ENCODE data around the gene NT5DC2.

The NT5DC2 gene

DNA sequence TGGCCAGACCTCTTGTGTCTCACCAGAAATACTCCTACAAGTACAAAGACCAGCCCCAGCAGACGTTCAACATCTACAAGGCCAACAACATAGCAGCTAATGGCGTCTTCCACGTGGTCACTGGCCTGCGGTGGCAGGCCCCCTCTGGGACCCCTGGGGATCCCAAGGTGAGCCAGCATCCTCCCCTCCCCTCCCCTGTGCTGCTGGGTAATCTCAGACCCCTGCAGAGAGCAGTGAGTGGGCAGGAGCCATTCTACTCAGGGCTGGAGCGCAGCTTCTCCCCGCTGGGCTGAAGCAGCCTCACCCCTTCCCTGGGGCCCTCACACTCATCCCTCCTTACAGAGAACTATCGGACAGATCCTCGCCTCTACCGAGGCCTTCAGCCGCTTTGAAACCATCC, 28.7 kb downstream of the NT5DC2 start:
- H3K4me3 ChIP-seq (ENCODE audit: low read depth, low read length): no peak overlapping the region
- TF ChIP-seq MYC (IDR thresholded peaks at IDR 0.05; ENCODE audit: low read depth, low read length) (no peak), POLR2A (IDR thresholded peaks at IDR 0.05; ENCODE audit: extremely low read depth, insufficient read length) (no peak)
- TF ChIP-seq, protein P1, sequence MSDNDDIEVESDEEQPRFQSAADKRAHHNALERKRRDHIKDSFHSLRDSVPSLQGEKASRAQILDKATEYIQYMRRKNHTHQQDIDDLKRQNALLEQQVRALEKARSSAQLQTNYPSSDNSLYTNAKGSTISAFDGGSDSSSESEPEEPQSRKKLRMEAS (IDR thresholded peaks at IDR 0.05; ENCODE audit: low read depth, low read length): no peak
- TF ChIP-seq, protein P2, sequence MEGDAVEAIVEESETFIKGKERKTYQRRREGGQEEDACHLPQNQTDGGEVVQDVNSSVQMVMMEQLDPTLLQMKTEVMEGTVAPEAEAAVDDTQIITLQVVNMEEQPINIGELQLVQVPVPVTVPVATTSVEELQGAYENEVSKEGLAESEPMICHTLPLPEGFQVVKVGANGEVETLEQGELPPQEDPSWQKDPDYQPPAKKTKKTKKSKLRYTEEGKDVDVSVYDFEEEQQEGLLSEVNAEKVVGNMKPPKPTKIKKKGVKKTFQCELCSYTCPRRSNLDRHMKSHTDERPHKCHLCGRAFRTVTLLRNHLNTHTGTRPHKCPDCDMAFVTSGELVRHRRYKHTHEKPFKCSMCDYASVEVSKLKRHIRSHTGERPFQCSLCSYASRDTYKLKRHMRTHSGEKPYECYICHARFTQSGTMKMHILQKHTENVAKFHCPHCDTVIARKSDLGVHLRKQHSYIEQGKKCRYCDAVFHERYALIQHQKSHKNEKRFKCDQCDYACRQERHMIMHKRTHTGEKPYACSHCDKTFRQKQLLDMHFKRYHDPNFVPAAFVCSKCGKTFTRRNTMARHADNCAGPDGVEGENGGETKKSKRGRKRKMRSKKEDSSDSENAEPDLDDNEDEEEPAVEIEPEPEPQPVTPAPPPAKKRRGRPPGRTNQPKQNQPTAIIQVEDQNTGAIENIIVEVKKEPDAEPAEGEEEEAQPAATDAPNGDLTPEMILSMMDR (IDR thresholded peaks at IDR 0.05; ENCODE audit: low read depth, low read length): no peak
- DNase-seq (ENCODE audit: low read depth): no peak

DNA sequence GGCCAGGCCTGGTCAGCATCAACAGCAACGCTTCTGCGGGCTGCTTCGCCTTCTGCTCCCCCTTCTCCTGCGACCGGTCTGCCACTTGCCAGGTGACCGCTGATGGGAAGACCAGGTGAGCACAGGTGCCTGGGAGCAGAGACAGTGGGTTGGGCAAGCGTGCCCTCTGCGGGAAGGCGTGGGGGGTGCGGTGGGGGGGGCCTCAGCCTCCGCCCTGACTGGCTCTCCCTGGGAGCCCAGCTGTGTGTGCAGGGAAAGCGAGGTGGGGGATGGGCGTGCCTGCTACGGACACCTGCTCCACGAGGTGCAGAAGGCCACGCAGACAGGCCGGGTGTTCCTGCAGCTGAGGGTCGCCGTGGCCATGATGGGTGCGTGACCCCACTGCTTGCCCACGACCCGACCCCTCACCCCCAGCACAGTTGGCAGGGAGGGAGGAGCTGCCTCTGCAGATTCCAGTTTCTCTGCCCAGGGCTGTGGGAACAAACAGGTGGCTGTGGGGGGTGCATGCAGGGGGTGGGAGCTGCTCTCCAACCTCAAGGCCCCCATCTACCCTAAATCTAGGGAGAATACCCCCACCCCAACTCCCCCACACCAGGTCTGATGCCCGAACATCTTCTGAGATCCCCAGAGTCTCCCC, 29.8 kb downstream of the NT5DC2 start:
- no peak for TF ChIP-seq MYC (IDR thresholded peaks at IDR 0.05; ENCODE audit: low read depth, low read length)
- TF ChIP-seq, protein P1 (IDR thresholded peaks at IDR 0.05; ENCODE audit: low read depth, low read length): no peak
- TF ChIP-seq, protein P2 (IDR thresholded peaks at IDR 0.05; ENCODE audit: low read depth, low read length): no peak
- no peak for TF ChIP-seq POLR2A (IDR thresholded peaks at IDR 0.05; ENCODE audit: extremely low read depth, insufficient read length)
- H3K4me3 ChIP-seq (ENCODE audit: low read depth, low read length): no peak overlapping the region
- DNase-seq (ENCODE audit: low read depth): no peak

GRCh38 chr3:52502808-52503350, 30.8 kb downstream of the NT5DC2 start:
- no peak for DNase-seq (ENCODE audit: low read depth)
- TF ChIP-seq, protein P1 (IDR thresholded peaks at IDR 0.05; ENCODE audit: low read depth, low read length): no peak
- TF ChIP-seq MYC (IDR thresholded peaks at IDR 0.05; ENCODE audit: low read depth, low read length) (no peak), POLR2A (IDR thresholded peaks at IDR 0.05; ENCODE audit: extremely low read depth, insufficient read length) (no peak)
- TF ChIP-seq, protein P2 (IDR thresholded peaks at IDR 0.05; ENCODE audit: low read depth, low read length): no peak
- H3K4me3 ChIP-seq (ENCODE audit: low read depth, low read length): no peak overlapping the region

- H3K4me3 ChIP-seq (ENCODE audit: low read depth, low read length): no peak overlapping the region
- DNase-seq (ENCODE audit: low read depth): no peak
- TF ChIP-seq MYC (IDR thresholded peaks at IDR 0.05; ENCODE audit: low read depth, low read length) (no peak), POLR2A (IDR thresholded peaks at IDR 0.05; ENCODE audit: extremely low read depth, insufficient read length) (no peak)
- TF ChIP-seq, protein P1 (IDR thresholded peaks at IDR 0.05; ENCODE audit: low read depth, low read length): no peak
- TF ChIP-seq, protein P2 (IDR thresholded peaks at IDR 0.05; ENCODE audit: low read depth, low read length): no peak
These were observed 31.7 kb downstream of the NT5DC2 start for GRCh38 chr3:52502001-52502400.

- H3K4me3 ChIP-seq (ENCODE audit: low read depth, low read length): no peak overlapping the region
- DNase-seq (ENCODE audit: low read depth): no peak
- TF ChIP-seq MYC (IDR thresholded peaks at IDR 0.05; ENCODE audit: low read depth, low read length): no peak
- TF ChIP-seq, protein P1 (IDR thresholded peaks at IDR 0.05; ENCODE audit: low read depth, low read length): no peak
- TF ChIP-seq POLR2A (IDR thresholded peaks at IDR 0.05; ENCODE audit: extremely low read depth, insufficient read length): no peak
- TF ChIP-seq, protein P2 (IDR thresholded peaks at IDR 0.05; ENCODE audit: low read depth, low read length): no peak
These were observed 32.6 kb downstream of the NT5DC2 start for GRCh38 chr3:52501046-52501445.
